Pancreas (tissue), 10 donors: ENCODE results near the gene GJD3. TPM values are rescaled to one million over a fixed set of nuclear protein-coding genes. Genes with fewer than 3 reads are reported as not detected.

Experiments
- ATAC-seq, 4 donors: fragments of 200-7000 bp; cut with Tn5 transposase; one replicate each; pipeline versions ENCODE4 v1.8.0 to v1.9.1; 2020; ENCODE audit warnings: mild to moderate bottlenecking in 4 of 4, moderate library complexity in 4 of 4
- DNase-seq, 6 donors: peaks; one replicate each; pipeline ENCODE4 v3.0.0-alpha.2; 2020
- FAIRE-seq: peaks from 2 replicates; lab custom pipeline; 2012; peaks lifted over from hg19 to GRCh38; lab: Jason Lieb, UNC
- H3K27ac ChIP-seq, 4 donors: fragments of 200-600 bp; sonication (generic); 1 replicate in 3 of 4; 2 replicates in 1 of 4; pipeline versions ENCODE4 v1.5.0 to v1.8.0; 2020
- H3K27me3 ChIP-seq, 4 donors: fragments of 200-600 bp; one replicate each; pipeline ENCODE4 v1.8.0; 2021
- H3K36me3 ChIP-seq, 3 donors: fragments of 200-600 bp; sonication (generic) in 1 of 3; one replicate each; pipeline versions ENCODE4 v1.5.0 to v1.8.0; 2020 to 2021
- H3K4me1 ChIP-seq, 3 donors: fragments of 200-600 bp; one replicate each; pipeline ENCODE4 v1.8.0; 2021
- H3K4me3 ChIP-seq, 4 donors: fragments of 200-600 bp; sonication (generic) in 2 of 4; one replicate each; pipeline versions ENCODE4 v1.5.0 to v1.8.0; 2020 to 2021
- H3K9me3 ChIP-seq, 4 donors: fragments of 200-600 bp; one replicate each; pipeline ENCODE4 v1.8.0; 2021
- WGBS, 2 donors: extraction: QIAGEN DNeasy Blood & Tissue Kit; methylation state at CpG; one replicate each; pipeline ENCODE4 v1.1.7; 2013; 5-methylcytosine and 5-hydroxymethylcytosine counted together
- intact Hi-C, 3 donors: fragments of 100-400 bp; cut with DNase I; formaldehyde crosslinking; loops; one replicate each; pipeline versions ENCODE4 v1.11.1 to v1.14.2; 2022
- polyA plus RNA-seq, 2 donors: library from polyadenylated mRNA; stranded (reverse); fragments of 200-250 nt; gene quantifications; one replicate each; pipeline ENCODE4 v1.2.3, GENCODE V29; 2013
- total RNA-seq, 6 donors: library from RNA; stranded (reverse); fragmentation: NEBNext Ultra II Directional in 4 of 6; extraction: Animal tissue kit (Norgen Biotek cat#: 25700) in 4 of 6; gene quantifications; one replicate each; pipeline versions ENCODE4 v1.2.1 to v1.2.4, GENCODE V29; 2021 to 2023
- TF ChIP-seq, protein P1 (sequence below), 4 donors: fragments of 200-600 bp; sonication (generic) in 3 of 4; IDR thresholded peaks; one replicate each; pipeline versions ENCODE4 v1.5.0 to v1.8.0; 2021; ENCODE audit warnings: antibody characterized with exemption in 4 of 4
- donor health status: healthy with polysubstance abuse.
- donor health status: DM: no; HTN: no; CAD: no; lungs with moderate emphysema.
- donor health status: DM: no; HTN: no; CAD: no.
- donor health status: control.
- donor health status: control.
- donor health status: Bipolar disorder and iron deficiency.
- donor health status: DM: yes; HTN: yes; CAD: no.
- donor health status: DM: no; HTN: no; CAD: no.
- donor health status: DM: no; HTN: no; CAD: no.
- donor health status: DM: yes; HTN: yes; CAD: no.

The GJD3 gene
- total and polyA plus RNA-seq, 8 donors = 0.09 to 0.67 (median 0.32) TPM; not detected in 2

DNA sequence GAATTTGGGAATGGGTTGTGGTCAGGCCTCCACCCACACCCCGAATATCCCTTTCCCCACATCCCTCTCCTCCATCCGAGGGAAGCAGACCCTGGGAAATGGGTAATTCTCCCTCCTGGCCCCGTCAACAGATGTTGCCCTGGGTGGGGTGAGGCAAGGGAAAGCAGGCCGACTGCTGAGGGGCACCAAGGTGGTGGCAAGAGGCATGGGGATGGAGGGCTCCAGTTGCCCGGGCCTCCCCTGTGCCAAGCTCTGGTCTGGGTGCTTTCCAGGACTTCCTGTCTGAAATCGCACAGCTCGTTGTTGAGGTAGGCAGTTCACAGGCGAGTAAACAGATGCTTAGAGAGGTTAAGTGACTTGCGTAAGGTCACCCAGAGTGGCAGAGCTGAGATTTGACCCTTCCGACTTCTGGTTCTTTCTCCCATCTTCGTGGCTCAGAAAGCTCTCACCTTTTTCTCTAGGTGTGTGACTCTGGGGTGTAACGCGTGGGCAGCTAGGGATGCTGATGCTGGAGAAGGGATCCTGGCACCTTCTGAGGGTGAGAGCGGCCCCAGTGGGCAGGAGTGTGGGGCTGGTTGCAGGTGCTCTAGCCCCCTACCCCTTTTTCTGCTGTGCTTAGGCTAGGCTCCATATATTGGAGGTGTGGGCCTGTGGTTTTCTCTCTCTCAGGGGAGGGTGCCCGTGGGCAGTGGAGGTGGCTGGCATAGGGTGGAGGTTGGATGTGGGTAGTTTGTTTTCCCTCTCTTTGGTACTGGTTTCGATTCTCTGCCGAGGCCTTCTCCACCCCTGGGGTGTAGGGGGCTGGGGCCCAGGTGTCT, 38.3 kb downstream of the GJD3 start:
- H3K36me3 ChIP-seq = no peaks in the 10 kb centered on the region
- peaks cover 13 to 64% (median 38%) of the 10 kb centered on the region in 3 donors for H3K4me1 ChIP-seq
- no peaks in the 10 kb centered on the region for H3K9me3 ChIP-seq
- H3K4me3 ChIP-seq = no peak overlapping the region
- DNase-seq (peak in 1 of 6 donors; percentile 37), ATAC-seq (no peak), FAIRE-seq (no peak)
- H3K27me3 ChIP-seq = no peaks in the 10 kb centered on the region
- intact Hi-C loops = no loop called here
- peak overlapping the region in 2 of 4 donors; percentile 11 to 50 for H3K27ac ChIP-seq
- TF ChIP-seq, protein P1, sequence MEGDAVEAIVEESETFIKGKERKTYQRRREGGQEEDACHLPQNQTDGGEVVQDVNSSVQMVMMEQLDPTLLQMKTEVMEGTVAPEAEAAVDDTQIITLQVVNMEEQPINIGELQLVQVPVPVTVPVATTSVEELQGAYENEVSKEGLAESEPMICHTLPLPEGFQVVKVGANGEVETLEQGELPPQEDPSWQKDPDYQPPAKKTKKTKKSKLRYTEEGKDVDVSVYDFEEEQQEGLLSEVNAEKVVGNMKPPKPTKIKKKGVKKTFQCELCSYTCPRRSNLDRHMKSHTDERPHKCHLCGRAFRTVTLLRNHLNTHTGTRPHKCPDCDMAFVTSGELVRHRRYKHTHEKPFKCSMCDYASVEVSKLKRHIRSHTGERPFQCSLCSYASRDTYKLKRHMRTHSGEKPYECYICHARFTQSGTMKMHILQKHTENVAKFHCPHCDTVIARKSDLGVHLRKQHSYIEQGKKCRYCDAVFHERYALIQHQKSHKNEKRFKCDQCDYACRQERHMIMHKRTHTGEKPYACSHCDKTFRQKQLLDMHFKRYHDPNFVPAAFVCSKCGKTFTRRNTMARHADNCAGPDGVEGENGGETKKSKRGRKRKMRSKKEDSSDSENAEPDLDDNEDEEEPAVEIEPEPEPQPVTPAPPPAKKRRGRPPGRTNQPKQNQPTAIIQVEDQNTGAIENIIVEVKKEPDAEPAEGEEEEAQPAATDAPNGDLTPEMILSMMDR (IDR thresholded peaks at IDR 0.05) = no peak
- 63 to 65% methylated on average over 16 to 17 of the region's 17 CpGs for WGBS, 2 donors

DNA sequence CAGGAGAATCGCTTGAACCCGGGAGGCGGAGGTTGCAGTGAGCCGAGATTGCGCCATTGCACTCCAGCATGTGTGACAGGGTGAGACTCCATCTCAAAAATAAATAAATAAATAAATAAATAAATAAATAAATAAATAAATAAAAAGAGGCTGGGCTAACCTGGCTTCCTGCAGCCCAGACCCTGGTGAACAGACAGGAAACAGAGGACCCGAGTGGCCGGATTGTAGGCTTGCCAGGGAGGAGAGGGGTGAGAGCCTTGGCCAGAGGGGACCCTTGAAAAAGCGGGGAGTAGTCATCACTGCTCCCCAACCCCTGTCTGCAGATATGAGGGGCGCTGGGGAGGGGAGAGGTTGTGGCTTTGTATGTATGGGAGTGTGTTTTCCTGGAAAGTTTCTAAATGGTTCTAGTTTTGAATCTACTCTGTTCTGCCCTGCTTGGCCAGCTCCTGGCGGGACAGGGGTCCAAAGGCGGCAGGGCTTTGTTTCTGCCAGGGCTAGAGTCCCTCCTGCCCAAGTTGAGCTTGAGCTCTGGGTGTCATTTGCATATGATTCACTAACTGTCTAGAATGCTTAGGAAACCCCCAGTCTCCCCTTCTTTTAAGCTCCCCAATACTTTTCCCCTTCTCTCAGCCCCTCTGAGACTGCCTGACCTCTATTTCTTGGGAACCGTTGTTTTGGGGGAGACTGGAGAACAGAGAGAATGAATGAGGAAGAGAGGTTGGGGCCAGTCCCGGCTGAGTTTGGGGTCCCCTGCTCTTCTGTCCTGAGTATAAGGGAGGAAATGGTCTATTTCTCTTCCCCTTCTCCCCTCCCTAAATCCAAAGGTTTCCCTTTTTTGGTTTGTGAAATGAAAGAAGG, 39.2 kb downstream of the GJD3 start:
- Histone ChIP-seq H3K36me3 (no peaks in the 10 kb centered on the region), H3K27ac (peak overlapping the region in 1 of 4 donors; percentile 50), H3K9me3 (no peaks in the 10 kb centered on the region), H3K4me3 (no peak overlapping the region), H3K27me3 (no peaks in the 10 kb centered on the region), H3K4me1 (peaks cover 5 to 56% (median 29%) of the 10 kb centered on the region in 3 donors)
- peak in 3 of 6 donors; percentile 22 to 30 (median 28) for DNase-seq
- no peak for FAIRE-seq
- TF ChIP-seq, protein P1 (IDR thresholded peaks at IDR 0.05) = no peak
- intact Hi-C loops = no loop called here
- WGBS, 2 donors = 80 to 84% methylated on average over 12 to 13 of the region's 13 CpGs
- ATAC-seq = no peak

DNA sequence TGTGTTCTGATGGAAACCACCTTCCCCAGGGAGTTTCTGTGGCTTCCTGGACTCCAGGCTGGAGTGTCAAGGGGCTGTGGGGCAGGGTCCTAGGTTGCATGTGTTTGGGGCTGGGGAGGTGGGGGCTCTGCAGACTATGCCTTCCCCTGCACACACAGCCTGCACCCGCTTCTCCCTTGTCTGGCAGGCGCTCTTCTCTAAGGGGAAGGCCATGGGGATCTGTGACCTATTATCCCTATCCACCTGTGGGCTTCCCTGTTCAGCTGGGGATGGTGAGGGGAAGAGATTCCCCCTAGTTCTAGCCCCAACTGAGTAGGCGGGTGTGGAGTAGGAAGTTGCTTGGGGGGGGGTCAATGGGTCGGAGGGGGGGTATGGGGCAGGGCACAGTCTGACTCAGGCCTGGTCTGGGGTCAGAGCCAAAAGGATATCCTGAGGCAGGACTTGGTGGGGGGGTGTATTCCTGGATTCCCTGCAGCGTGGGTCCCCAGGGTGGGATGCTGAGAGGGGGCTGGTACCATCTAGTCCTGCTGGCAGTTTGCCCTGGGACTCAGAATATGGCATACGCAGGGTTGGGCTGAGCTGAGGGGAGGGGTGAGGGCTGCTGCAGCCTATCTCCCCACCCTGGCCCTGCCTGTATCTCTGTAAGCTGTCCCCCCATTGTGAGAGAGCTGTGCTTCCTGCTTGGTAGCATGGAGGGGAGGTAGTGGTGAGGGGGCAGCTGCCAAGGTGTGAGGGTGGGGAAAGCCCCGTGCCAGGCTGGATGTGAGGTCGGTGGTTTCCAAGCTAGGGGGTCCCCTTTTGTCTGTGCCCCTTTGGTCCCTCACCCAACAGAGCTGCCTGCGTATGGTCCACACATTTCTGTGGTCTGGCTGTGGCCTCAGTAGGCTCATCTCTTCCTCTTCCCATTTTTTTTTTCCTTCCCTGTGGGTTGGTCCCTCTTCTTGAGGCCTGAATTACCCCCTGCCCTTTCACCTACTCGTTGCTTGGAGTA, 40.9 kb downstream of the GJD3 start:
- FAIRE-seq = no peak

More for the DNA sequence above, 40.9 kb downstream of the GJD3 start:
- WGBS, 2 donors = 64 to 78% methylated on average over 8 to 10 of the region's 10 CpGs
- peak in 1 of 4 donors; percentile 4 for ATAC-seq
- peaks cover 6 to 52% (median 19%) of the 10 kb centered on the region in 3 donors for H3K4me1 ChIP-seq
- no peaks in the 10 kb centered on the region for H3K36me3 ChIP-seq
- intact Hi-C loops = no loop called here
- no peaks in the 10 kb centered on the region for H3K27me3 ChIP-seq
- TF ChIP-seq, protein P1 (IDR thresholded peaks at IDR 0.05) = no peak
- peak in 4 of 6 donors; percentile 14 to 57 (median 49) for DNase-seq
- H3K9me3 ChIP-seq = no peaks in the 10 kb centered on the region
- no peak overlapping the region for H3K4me3 ChIP-seq
- H3K27ac ChIP-seq = peak overlapping the region; percentile 33 to 77 (median 50)
